OCI-LY1 (cell line): ENCODE results near the gene CETP.

Experiments used
- H2AFZ ChIP-seq: fragments of 200-600 bp; sonication (generic), shearing (Covaris generic); 2 replicates; pipeline ENCODE4 v1.6.0; 2014; ENCODE audit warnings: antibody characterized with exemption, mild to moderate bottlenecking, low read length
- H3F3A ChIP-seq: fragments of 200-600 bp; sonication (generic), shearing (Covaris generic); 2 replicates; pipeline ENCODE4 v1.6.0; 2014; ENCODE audit warnings: mild to moderate bottlenecking, antibody characterized with exemption, low read length, moderate library complexity; ENCODE audit not compliant: insufficient read depth
- H3K27ac ChIP-seq: fragments of 200-600 bp; sonication (generic); 2 replicates; pipeline ENCODE4 v1.5.1; 2014; ENCODE audit warnings: low read length, mixed run types, mild to moderate bottlenecking, low read depth; ENCODE audit not compliant: poor library complexity, severe bottlenecking
- H3K27me3 ChIP-seq: fragments of 200-600 bp; sonication (generic); 2 replicates; pipeline ENCODE4 v1.6.0; 2014; ENCODE audit warnings: antibody characterized with exemption, mild to moderate bottlenecking, low read length, moderate library complexity; ENCODE audit not compliant: insufficient read depth
- H3K36me3 ChIP-seq: fragments of 200-600 bp; sonication (generic); 2 replicates; pipeline ENCODE4 v1.6.1; 2014; ENCODE audit warnings: mild to moderate bottlenecking, antibody characterized with exemption, low read length, moderate library complexity, mixed read lengths; ENCODE audit not compliant: insufficient read depth
- H3K4me1 ChIP-seq: fragments of 200-600 bp; sonication (generic); 2 replicates; pipeline ENCODE4 v1.5.1; 2014; ENCODE audit warnings: mild to moderate bottlenecking, low read length, moderate library complexity; ENCODE audit not compliant: insufficient read depth, severe bottlenecking
- H3K4me2 ChIP-seq: fragments of 200-600 bp; sonication (generic), shearing (Covaris generic); 2 replicates; pipeline ENCODE4 v1.6.1; 2014; ENCODE audit warnings: low read length
- H3K4me3 ChIP-seq: fragments of 200-600 bp; sonication (generic); 2 replicates; pipeline ENCODE4 v1.5.1; 2014; ENCODE audit warnings: low read length, low read depth, mild to moderate bottlenecking, mixed read lengths; ENCODE audit not compliant: poor library complexity, severe bottlenecking
- H3K79me2 ChIP-seq: fragments of 200-600 bp; shearing (Covaris generic); 2 replicates; pipeline ENCODE4 v1.6.1; 2016; ENCODE audit warnings: mixed run types, low read length, mixed read lengths; ENCODE audit not compliant: insufficient read depth
- H3K9ac ChIP-seq: fragments of 200-600 bp; sonication (generic), shearing (Covaris generic); 2 replicates; pipeline ENCODE4 v1.6.1; 2014; ENCODE audit warnings: mild to moderate bottlenecking, low read length, mixed read lengths
- H3K9me2 ChIP-seq: fragments of 200-600 bp; sonication (generic), shearing (Covaris generic); 2 replicates; pipeline ENCODE4 v1.6.1; 2014; ENCODE audit warnings: low read depth, mild to moderate bottlenecking, low read length, mixed read lengths
- H3K9me3 ChIP-seq: fragments of 200-600 bp; shearing (Covaris generic); 2 replicates; pipeline ENCODE4 v1.6.1; 2014; ENCODE audit warnings: low read length, mixed read lengths
- H4K20me1 ChIP-seq: fragments of 200-600 bp; sonication (generic), shearing (Covaris generic); 2 replicates; pipeline ENCODE4 v1.6.0; 2016; ENCODE audit warnings: mild to moderate bottlenecking, low read length; ENCODE audit not compliant: insufficient read depth
- CTCF ChIP-seq: fragments of 200-600 bp; sonication (generic), shearing (Covaris generic); IDR thresholded peaks from 2 replicates; pipeline ENCODE4 v1.5.1; 2017; ENCODE audit warnings: mild to moderate bottlenecking, antibody characterized with exemption, low read length, moderate library complexity, mixed read lengths
- EZH2 ChIP-seq: fragments of 200-600 bp; sonication (generic), shearing (Covaris generic); IDR thresholded peaks from 2 replicates; pipeline ENCODE4 v1.8.0; 2017; ENCODE audit warnings: borderline replicate concordance, mixed run types, mild to moderate bottlenecking, antibody characterized with exemption, low read length, moderate library complexity, mixed read lengths

The CETP gene

GRCh38 chr16:56943761-56944375 is 17.9 kb upstream of the CETP start:
- Histone ChIP-seq H3K4me2 (no peak overlapping the region), H3K4me3 (no peak overlapping the region), H3K27ac (no peak overlapping the region), H3K9me3 (no peaks in the 10 kb centered on the region), H2AFZ (no peak overlapping the region), H3F3A (no peaks in the 10 kb centered on the region), H3K4me1 (peaks cover 25% of the 10 kb centered on the region), H3K36me3 (peaks cover 66% of the 10 kb centered on the region), H3K9ac (no peak overlapping the region), H3K27me3 (no peaks in the 10 kb centered on the region), H4K20me1 (no peaks in the 10 kb centered on the region), H3K79me2 (no peaks in the 10 kb centered on the region), H3K9me2 (no peaks in the 10 kb centered on the region)
- no peak for TF ChIP-seq EZH2

GRCh38 chr16:56944954-56945839 is 16.6 kb upstream of the CETP start:
- Histone ChIP-seq H3K9me2 (no peaks in the 10 kb centered on the region), H3K27ac (peak overlapping the region; percentile 6), H3K4me2 (no peak overlapping the region), H3K79me2 (no peaks in the 10 kb centered on the region), H3K27me3 (no peaks in the 10 kb centered on the region), H2AFZ (no peak overlapping the region), H3K4me3 (no peak overlapping the region), H3K36me3 (peaks cover 53% of the 10 kb centered on the region), H3K9ac (no peak overlapping the region), H4K20me1 (no peaks in the 10 kb centered on the region), H3F3A (no peaks in the 10 kb centered on the region), H3K9me3 (no peaks in the 10 kb centered on the region), H3K4me1 (peaks cover 13% of the 10 kb centered on the region)
- TF ChIP-seq CTCF (no peak), EZH2 (no peak)

GRCh38 chr16:56945847-56946527 is 15.8 kb upstream of the CETP start:
- H3F3A ChIP-seq, result no peaks in the 10 kb centered on the region
- no peak overlapping the region for H2AFZ ChIP-seq
- no peaks in the 10 kb centered on the region for H3K27me3 ChIP-seq
- H3K9ac ChIP-seq, result no peak overlapping the region
- H3K27ac ChIP-seq, result no peak overlapping the region
- no peaks in the 10 kb centered on the region for H3K9me3 ChIP-seq
- no peaks in the 10 kb centered on the region for H3K9me2 ChIP-seq
- H3K4me3 ChIP-seq, result no peak overlapping the region
- no peaks in the 10 kb centered on the region for H3K79me2 ChIP-seq
- H4K20me1 ChIP-seq, result no peaks in the 10 kb centered on the region
- H3K4me1 ChIP-seq, result peaks cover 13% of the 10 kb centered on the region
- no peak overlapping the region for H3K4me2 ChIP-seq
- TF ChIP-seq CTCF (no peak), EZH2 (no peak)
- H3K36me3 ChIP-seq, result peaks cover 45% of the 10 kb centered on the region
